Natural killer cell (primary cell): ENCODE measurements around the gene MED27. TPM values are rescaled to one million over a fixed set of nuclear protein-coding genes. Genes with fewer than 3 reads are reported as not detected.

Experiments used
- ATAC-seq, 3 donors: fragments of 150-1000 bp in 2 of 3; fragments of 200-7000 bp in 1 of 3; cut with Tn5 transposase; 1 replicate in 1 of 3; 2 replicates in 2 of 3; pipeline ENCODE4 v1.10.0; 2021; ENCODE audit warnings: mild to moderate bottlenecking in 2 of 3, moderate library complexity in 2 of 3
- DNase-seq, 2 donors: peaks; one replicate each; pipeline versions ENCODE4 v3.0.0 to v3.0.0-alpha.2; 2013 to 2021; ENCODE audit warnings: mixed read lengths in 1 of 2
- H3K27ac ChIP-seq: one replicate; pipeline ENCODE4 v1.5.1; 2013; ENCODE audit warnings: mild to moderate bottlenecking, low read length
- H3K27me3 ChIP-seq: one replicate; pipeline ENCODE4 v1.6.1; 2013; ENCODE audit warnings: low read length; ENCODE audit not compliant: control insufficient read depth, insufficient read depth
- H3K36me3 ChIP-seq: one replicate; pipeline ENCODE4 v1.6.1; 2013; ENCODE audit warnings: low read length; ENCODE audit not compliant: control insufficient read depth, insufficient read depth
- H3K4me1 ChIP-seq: one replicate; pipeline ENCODE4 v1.6.1; 2013; ENCODE audit warnings: low read length; ENCODE audit not compliant: control insufficient read depth, insufficient read depth
- H3K4me3 ChIP-seq: one replicate; pipeline ENCODE4 v1.5.1; 2013; ENCODE audit warnings: low read length
- H3K9me3 ChIP-seq: one replicate; pipeline ENCODE4 v1.6.1; 2013; ENCODE audit warnings: low read length; ENCODE audit not compliant: control insufficient read depth, insufficient read depth
- H3K27ac Mint-ChIP-seq, 2 donors: one replicate each; pipeline ENCODE4 v1.8.0; 2022; ENCODE audit warnings: mild to moderate bottlenecking in 2 of 2, mixed read lengths in 2 of 2, moderate library complexity in 1 of 2
- H3K27me3 Mint-ChIP-seq, 2 donors: one replicate each; pipeline ENCODE4 v1.8.0; 2022; ENCODE audit warnings: low read depth in 2 of 2, mixed read lengths in 2 of 2
- H3K36me3 Mint-ChIP-seq: one replicate; pipeline ENCODE4 v1.8.0; 2022; ENCODE audit warnings: mixed read lengths
- H3K4me1 Mint-ChIP-seq, 2 donors: one replicate each; pipeline ENCODE4 v1.8.0; 2022; ENCODE audit warnings: mixed read lengths in 2 of 2
- H3K4me3 Mint-ChIP-seq: one replicate; pipeline ENCODE4 v1.8.0; 2022; ENCODE audit warnings: mild to moderate bottlenecking, moderate library complexity, mixed read lengths
- H3K9me3 Mint-ChIP-seq, 2 donors: one replicate each; pipeline ENCODE4 v1.8.0; 2022; ENCODE audit warnings: mixed read lengths in 2 of 2
- WGBS: methylation state at CpG from one replicate; pipeline ENCODE4 v1.1.7; 2013; ENCODE audit warnings: missing lambda C conversion rate; ENCODE audit not compliant: insufficient coverage; 5-methylcytosine and 5-hydroxymethylcytosine counted together
- intact Hi-C: fragments of 100-400 bp; cut with micrococcal nuclease; formaldehyde crosslinking; loops from one replicate; pipeline ENCODE4 v1.14.2; 2022
- total RNA-seq, 4 donors: library from RNA; stranded (reverse); fragments of 120-200 nt in 1 of 4; gene quantifications; one replicate each; pipeline versions ENCODE4 v1.2.3 to v1.2.4, GENCODE V29; 2013 to 2022
- TF ChIP-seq, protein P1 (sequence below): fragments of 200-600 bp; IDR thresholded peaks from one replicate; pipeline ENCODE4 v1.8.0; 2022; ENCODE audit warnings: antibody characterized with exemption

MED27 gene
- total RNA-seq, 3 donors from 2014 or later (not counting 1 experiment from before 2014, with no cell fraction given), result 24.4 to 27.3 (median 26.9) TPM

DNA sequence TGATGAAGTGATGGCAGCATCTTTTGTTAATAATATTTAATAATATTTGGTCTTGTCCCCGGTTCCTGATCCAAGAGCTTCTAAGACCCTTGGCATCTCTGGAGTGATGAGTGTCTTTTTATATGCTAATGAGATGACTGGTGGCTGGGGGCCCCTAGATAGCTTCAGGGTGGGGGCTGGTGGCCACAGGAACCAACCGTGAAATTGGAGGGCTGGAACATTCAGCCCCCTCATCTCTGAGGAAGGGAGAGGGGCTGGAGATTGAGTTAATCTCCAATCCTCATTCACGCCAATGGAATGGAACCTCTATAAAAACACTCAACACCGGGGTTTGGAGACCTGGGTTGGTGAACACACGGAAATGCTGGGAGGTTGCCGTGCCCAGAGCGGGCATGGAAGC is 261.6 kb downstream of the MED27 start:
- Mint-ChIP-seq H3K4me1 (no peaks in the 10 kb centered on the region), H3K27me3 (peaks cover 9 to 31% of the 10 kb centered on the region in 2 donors), H3K27ac (no peak overlapping the region), H3K9me3 (no peaks in the 10 kb centered on the region), H3K36me3 (no peaks in the 10 kb centered on the region), H3K4me3 (no peak overlapping the region)
- Histone ChIP-seq H3K4me3 (no peak overlapping the region), H3K4me1 (no peaks in the 10 kb centered on the region), H3K27ac (no peak overlapping the region), H3K36me3 (no peaks in the 10 kb centered on the region), H3K9me3 (no peaks in the 10 kb centered on the region), H3K27me3 (no peaks in the 10 kb centered on the region)
- TF ChIP-seq, protein P1, sequence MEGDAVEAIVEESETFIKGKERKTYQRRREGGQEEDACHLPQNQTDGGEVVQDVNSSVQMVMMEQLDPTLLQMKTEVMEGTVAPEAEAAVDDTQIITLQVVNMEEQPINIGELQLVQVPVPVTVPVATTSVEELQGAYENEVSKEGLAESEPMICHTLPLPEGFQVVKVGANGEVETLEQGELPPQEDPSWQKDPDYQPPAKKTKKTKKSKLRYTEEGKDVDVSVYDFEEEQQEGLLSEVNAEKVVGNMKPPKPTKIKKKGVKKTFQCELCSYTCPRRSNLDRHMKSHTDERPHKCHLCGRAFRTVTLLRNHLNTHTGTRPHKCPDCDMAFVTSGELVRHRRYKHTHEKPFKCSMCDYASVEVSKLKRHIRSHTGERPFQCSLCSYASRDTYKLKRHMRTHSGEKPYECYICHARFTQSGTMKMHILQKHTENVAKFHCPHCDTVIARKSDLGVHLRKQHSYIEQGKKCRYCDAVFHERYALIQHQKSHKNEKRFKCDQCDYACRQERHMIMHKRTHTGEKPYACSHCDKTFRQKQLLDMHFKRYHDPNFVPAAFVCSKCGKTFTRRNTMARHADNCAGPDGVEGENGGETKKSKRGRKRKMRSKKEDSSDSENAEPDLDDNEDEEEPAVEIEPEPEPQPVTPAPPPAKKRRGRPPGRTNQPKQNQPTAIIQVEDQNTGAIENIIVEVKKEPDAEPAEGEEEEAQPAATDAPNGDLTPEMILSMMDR, result no peak
- no peak for DNase-seq
- no peak for ATAC-seq
- intact Hi-C loops, result no loop called here
- WGBS, result 75% methylated on average over 5 of the region's 7 CpGs

- Histone ChIP-seq H3K4me1 (no peaks in the 10 kb centered on the region), H3K36me3 (no peaks in the 10 kb centered on the region), H3K4me3 (no peak overlapping the region), H3K27me3 (no peaks in the 10 kb centered on the region), H3K27ac (no peak overlapping the region), H3K9me3 (no peaks in the 10 kb centered on the region)
- intact Hi-C loops, result no loop called here
- 75% methylated on average over 9 of the region's 9 CpGs for WGBS
- no peaks in the 10 kb centered on the region for H3K4me1 Mint-ChIP-seq
- H3K36me3 Mint-ChIP-seq, result no peaks in the 10 kb centered on the region
- no peak overlapping the region for H3K27ac Mint-ChIP-seq
- TF ChIP-seq, protein P1, result no peak
- DNase-seq, result no peak
- ATAC-seq, result no peak
- H3K27me3 Mint-ChIP-seq, result peaks cover 9 to 36% of the 10 kb centered on the region in 2 donors
- H3K4me3 Mint-ChIP-seq, result no peak overlapping the region
- H3K9me3 Mint-ChIP-seq, result no peaks in the 10 kb centered on the region
Observed at GRCh38 chr9:131817627-131818026, 262.0 kb downstream of the MED27 start.

DNA sequence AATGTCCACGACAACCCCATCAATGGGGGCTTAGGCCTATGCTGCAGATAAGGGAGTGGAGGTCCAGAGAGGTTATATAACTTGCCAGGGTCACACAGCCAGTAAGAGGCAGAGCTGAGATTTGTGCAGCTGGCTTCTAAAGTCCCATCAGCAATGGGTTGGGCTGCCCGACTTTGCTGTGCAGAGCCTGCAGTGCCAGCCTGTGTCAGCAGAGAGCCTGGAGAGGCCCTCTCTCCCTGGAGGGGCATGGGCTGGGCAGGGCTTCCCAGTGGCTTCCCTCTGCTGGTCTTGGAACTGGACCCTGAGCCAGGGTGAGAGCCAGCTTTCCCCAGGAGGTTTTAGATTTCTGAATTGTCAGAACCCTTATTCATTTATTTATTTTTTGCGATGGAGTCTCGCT is 262.6 kb downstream of the MED27 start:
- ATAC-seq (no peak), DNase-seq (no peak)
- Histone ChIP-seq H3K9me3 (no peaks in the 10 kb centered on the region), H3K4me1 (no peaks in the 10 kb centered on the region), H3K36me3 (no peaks in the 10 kb centered on the region), H3K27me3 (no peaks in the 10 kb centered on the region), H3K27ac (no peak overlapping the region), H3K4me3 (no peak overlapping the region)
- H3K4me1 Mint-ChIP-seq, result no peaks in the 10 kb centered on the region
- WGBS, result 87% methylated on average over 4 of the region's 4 CpGs
- no peaks in the 10 kb centered on the region for H3K36me3 Mint-ChIP-seq
- H3K4me3 Mint-ChIP-seq, result no peak overlapping the region
- peaks cover 9 to 37% of the 10 kb centered on the region in 2 donors for H3K27me3 Mint-ChIP-seq
- intact Hi-C loops, result no loop called here
- no peak overlapping the region for H3K27ac Mint-ChIP-seq
- TF ChIP-seq, protein P1, result no peak
- no peaks in the 10 kb centered on the region for H3K9me3 Mint-ChIP-seq
